ENCODE results near the gene ICE2.
"Not testable (repeated sequence)": the region's sequence is repeated elsewhere in the genome, so short reads cannot be mapped to it uniquely, and the experiment has no call there.

GRCh38 chr15:60412807-60413206 is 66.1 kb downstream of the ICE2 start:
- TF ChIP-seq CTCF (conservative IDR thresholded peaks at IDR 0.05; ENCODE audit: low read length); EZH2phosphoT487 (IDR thresholded peaks at IDR 0.05; ENCODE audit: borderline replicate concordance): not testable (repeated sequence)

Data from Loucy (cell line).